PC-3 (cell line): ENCODE results near the gene USP50.

Experiments used
- EZH2phosphoT487 ChIP-seq: fragments of 300-600 bp; sonication (generic); IDR thresholded peaks from 2 replicates; pipeline ENCODE4 v1.6.1; 2018; ENCODE audit warnings: mild to moderate bottlenecking, antibody characterized with exemption, low read length, borderline replicate concordance
- TF ChIP-seq, protein P1 (sequence below): fragments of 300-600 bp; sonication (generic); conservative IDR thresholded peaks from 2 replicates; pipeline ENCODE4 v1.5.1; 2017; ENCODE audit warnings: antibody characterized with exemption, low read depth, mild to moderate bottlenecking, low read length

DNA sequence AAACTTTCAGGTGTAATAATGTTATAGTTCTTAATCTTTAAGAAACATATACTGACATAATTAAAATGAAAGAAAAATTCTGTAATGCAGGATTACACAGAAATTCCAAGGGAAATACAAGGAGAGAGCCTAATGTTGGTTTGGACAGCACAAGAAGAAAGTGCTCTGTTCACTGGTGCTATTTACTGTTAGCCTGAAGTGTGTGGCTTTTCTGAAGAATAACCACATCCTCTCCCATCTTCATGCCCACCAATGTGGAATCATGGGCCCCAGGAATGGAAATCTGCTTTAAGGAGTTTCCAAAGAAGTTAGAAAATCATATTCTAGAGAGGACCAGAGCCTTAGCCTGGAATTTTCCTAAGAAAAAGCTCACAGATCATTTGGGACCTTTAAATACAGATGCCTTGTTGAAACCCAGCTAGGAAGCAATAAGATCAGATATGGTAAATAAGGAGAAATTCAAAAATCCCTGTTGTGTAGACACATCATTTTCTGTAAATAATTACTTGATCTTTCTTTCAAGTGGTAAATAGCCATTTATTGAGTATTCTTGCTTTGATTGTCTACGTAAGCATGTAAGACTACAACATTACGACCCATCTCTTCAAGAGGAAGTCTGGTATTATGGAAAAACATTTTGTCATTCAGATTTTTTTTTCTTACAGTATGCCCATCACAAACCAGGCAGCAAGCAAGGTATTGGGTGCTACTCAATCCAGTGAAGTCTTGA, 10.3 kb upstream of the USP50 start:
- TF ChIP-seq, protein P1, sequence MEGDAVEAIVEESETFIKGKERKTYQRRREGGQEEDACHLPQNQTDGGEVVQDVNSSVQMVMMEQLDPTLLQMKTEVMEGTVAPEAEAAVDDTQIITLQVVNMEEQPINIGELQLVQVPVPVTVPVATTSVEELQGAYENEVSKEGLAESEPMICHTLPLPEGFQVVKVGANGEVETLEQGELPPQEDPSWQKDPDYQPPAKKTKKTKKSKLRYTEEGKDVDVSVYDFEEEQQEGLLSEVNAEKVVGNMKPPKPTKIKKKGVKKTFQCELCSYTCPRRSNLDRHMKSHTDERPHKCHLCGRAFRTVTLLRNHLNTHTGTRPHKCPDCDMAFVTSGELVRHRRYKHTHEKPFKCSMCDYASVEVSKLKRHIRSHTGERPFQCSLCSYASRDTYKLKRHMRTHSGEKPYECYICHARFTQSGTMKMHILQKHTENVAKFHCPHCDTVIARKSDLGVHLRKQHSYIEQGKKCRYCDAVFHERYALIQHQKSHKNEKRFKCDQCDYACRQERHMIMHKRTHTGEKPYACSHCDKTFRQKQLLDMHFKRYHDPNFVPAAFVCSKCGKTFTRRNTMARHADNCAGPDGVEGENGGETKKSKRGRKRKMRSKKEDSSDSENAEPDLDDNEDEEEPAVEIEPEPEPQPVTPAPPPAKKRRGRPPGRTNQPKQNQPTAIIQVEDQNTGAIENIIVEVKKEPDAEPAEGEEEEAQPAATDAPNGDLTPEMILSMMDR: no peak
- no peak for TF ChIP-seq EZH2phosphoT487
